DMS53 treated with DMSO at 0.1 percent for 48 hours (cell line): ENCODE data around the gene DLG2.

ENCODE experiments used
- DNase-seq: peaks from one replicate; lab custom pipeline; 2025; ENCODE audit not compliant: unreplicated experiment; lab: John Stamatoyannopoulos, UW

DLG2 gene

GRCh38 chr11:84532364-84532763 is 1094.8 kb downstream of the DLG2 start:
- no peak for DNase-seq

GRCh38 chr11:84526250-84526649 is 1100.9 kb downstream of the DLG2 start:
- DNase-seq: no peak

GRCh38 chr11:84524422-84525051 is 1102.6 kb downstream of the DLG2 start:
- DNase-seq: peak; percentile 78

DNA sequence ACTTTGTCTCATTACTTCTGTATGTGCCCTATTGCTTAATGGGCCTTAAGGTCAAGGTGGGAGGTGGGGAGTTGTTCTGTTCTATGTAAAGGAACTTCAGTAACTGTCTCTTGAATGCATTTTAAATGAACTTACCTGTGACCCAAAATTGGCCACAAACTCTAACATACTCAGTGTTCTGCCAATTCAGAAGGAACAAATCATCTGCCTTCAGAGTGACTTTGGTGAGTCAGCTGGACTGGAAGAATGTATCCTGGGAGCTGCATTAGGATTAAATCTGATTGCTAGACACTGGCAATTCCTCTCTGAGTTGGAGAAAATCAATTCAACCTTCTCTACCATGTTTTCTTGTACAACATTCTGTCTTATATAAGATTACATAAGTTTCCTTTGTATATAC is 1104.8 kb downstream of the DLG2 start:
- DNase-seq: no peak

- DNase-seq: no peak
Measured at GRCh38 chr11:84518631-84519183, 1108.4 kb downstream of the DLG2 start.

DNA sequence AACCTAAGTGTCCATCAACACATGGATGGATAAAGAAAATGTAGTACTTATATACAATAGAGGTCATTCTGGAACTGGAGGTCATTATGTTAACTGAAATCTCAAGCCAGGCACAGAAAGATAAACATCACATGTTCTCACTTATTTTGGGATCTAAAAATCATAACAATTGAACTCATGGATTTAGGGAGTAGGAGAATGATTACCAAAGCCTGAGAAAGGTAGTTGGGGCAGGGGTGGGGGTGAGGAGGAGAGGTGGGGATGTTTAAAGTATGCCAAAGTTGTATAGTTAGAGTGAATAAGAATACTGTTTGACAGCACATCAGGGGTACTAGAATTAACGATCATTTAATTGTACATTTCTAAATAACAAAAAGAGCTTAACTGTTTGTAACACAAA is 1112.7 kb downstream of the DLG2 start:
- no peak for DNase-seq

GRCh38 chr11:84503503-84503902 is 1123.6 kb downstream of the DLG2 start:
- no peak for DNase-seq

DNA sequence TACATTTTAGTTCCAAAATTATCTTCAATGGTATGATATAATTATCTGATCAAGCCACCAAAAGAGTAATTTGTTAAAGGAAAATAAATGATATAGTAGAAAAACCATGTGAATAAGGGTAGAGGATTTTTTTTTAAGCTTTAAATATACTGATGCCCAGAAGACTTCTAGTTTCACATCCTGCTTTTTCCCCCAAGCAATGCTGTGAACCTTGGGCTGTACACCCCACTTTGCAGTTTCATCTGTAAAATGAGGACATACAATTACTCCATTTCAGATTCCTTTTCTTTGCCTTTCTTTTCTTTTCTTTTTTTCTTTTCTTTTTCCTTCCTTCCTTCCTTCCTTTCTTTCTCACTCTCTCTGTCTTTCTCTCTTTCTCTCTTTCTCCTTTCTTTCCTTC is 1125.4 kb downstream of the DLG2 start:
- no peak for DNase-seq

GRCh38 chr11:84497981-84498411 is 1129.1 kb downstream of the DLG2 start:
- DNase-seq: no peak

DNA sequence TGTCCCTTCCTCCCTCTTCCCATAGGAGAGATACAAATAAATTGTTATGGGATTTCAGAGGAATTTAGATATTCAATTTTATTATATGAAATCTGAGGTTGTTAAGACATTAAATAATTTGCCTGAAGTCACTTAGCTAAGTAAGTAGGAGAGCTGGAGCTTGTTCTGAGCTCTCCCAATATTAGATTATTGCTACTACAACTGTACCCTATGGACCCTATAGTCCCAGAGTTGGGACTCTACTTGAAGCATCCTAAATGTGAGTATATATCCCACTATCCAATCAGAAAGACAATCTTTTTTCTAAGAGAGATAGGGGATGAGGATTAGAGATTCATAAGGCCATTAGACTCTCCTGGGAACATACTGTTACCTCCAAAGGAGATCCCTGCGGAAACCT is 1130.0 kb downstream of the DLG2 start:
- no peak for DNase-seq

DNA sequence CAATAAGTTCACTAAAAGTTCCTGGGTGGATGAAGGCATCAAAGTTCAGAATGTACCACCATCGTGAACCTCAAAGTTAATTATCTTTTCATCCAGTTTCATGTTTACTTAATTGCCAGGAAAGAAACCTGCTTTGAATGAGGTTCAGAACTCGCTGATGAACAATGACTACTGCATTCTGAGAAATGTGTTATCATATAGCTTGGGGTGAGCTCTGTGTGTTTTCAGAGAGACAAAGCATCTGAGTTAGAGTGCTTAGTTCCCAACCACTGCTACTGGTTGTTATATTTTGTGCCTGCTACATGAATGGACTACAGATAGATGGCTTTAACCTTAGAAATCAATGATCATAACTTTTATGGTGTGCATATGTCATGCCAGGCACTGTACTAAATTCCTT is 1131.0 kb downstream of the DLG2 start:
- DNase-seq: no peak

DNA sequence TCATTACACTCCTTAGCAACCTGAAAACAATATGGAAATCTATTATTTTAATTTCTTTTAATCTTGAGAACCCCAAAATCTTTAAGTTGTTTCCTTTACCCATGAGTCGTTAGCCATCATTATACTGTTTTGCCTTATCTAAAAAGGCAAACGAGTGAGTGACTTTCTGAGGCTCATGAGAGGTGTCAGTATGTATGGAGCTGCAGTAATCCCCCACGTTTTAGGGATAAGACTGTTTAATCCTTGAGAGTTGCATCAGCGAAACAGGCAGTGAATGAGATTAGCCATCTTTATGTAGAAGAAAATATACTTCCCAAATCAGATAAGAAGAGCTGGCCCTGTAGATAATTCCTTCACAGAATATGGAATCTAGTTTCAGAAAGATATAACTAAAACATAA is 1147.0 kb downstream of the DLG2 start:
- no peak for DNase-seq

GRCh38 chr11:84476581-84476980 is 1150.6 kb downstream of the DLG2 start:
- DNase-seq: no peak

DNA sequence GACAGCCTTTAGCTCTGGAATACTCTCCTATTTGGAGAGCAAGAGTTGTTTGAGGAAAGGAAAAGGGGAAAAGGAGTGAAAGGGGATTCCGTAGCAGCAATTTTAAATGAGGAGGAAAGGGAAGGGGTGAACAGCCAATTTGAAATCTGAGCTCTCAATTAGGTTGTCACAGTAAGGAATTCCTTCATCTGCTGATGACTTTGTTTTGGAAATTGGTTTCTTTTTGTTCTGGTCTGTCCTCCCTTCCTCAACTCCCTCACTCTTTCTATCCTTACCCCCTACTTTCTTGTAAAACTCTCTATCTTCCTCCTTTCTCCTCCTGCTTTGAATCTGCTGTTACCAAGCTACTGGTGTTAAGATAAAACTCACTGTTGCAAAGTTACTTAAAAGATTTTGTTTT is 1155.6 kb downstream of the DLG2 start:
- DNase-seq: no peak

DNA sequence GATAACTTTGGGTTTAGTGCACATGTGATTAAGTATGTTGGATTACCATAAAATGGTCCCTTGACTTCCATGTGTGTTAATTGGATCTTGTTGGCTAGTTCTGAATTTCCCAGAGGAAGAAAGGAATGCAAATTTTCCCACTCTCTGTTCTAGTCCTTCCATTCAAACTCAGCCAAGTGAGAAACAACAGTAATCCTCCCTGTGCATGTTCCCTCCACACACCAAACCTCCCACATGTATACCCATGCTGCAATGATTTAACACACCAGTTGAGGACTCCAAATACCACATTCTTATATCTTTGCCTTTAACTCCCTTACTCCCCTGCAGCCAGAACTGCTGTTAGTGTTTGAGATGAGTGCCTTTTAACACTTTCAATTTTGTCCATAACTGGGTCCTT is 1158.9 kb downstream of the DLG2 start:
- DNase-seq: no peak

- peak; percentile 41 for DNase-seq
Measured at GRCh38 chr11:84465040-84465439, 1162.1 kb downstream of the DLG2 start.

DNA sequence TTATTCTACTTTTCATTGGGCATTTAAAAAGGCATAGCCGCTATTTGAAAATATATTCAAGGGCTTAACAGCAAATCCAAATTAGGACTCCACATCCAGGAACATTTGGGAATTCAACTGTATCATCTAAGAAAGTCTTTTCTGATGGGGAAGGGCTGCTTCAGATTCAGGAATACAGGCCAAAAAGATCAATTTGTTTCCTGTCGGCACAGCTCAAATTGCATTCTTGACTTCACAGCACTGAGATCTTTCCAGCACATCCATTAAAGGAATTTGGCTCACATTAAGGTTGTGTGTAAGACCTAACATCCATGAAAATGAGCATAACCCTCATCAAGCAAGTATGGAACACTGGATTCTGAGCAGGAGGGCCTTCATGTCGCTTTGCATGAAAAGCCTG is 1171.5 kb downstream of the DLG2 start:
- DNase-seq: no peak

DNA sequence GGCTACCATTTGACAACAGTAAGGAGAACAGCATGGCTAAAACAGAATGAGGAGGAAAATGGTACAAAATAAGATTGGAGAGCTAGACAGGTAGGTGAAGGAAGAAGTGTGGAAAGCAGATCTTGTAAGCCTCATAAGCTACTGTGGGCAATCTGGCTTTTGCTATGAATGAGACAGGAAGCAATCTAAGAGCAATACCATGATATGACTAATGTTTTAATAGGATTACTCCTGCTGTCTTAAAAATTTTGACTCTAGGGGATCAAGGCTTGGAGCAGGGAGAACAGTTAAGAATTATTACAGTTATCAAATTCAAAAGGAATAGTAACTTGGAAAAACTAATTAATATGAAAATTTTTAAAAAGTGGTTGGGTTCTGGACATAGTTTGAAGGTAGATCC is 1174.9 kb downstream of the DLG2 start:
- DNase-seq: no peak

GRCh38 chr11:84438565-84438964 is 1188.6 kb downstream of the DLG2 start:
- no peak for DNase-seq

DNA sequence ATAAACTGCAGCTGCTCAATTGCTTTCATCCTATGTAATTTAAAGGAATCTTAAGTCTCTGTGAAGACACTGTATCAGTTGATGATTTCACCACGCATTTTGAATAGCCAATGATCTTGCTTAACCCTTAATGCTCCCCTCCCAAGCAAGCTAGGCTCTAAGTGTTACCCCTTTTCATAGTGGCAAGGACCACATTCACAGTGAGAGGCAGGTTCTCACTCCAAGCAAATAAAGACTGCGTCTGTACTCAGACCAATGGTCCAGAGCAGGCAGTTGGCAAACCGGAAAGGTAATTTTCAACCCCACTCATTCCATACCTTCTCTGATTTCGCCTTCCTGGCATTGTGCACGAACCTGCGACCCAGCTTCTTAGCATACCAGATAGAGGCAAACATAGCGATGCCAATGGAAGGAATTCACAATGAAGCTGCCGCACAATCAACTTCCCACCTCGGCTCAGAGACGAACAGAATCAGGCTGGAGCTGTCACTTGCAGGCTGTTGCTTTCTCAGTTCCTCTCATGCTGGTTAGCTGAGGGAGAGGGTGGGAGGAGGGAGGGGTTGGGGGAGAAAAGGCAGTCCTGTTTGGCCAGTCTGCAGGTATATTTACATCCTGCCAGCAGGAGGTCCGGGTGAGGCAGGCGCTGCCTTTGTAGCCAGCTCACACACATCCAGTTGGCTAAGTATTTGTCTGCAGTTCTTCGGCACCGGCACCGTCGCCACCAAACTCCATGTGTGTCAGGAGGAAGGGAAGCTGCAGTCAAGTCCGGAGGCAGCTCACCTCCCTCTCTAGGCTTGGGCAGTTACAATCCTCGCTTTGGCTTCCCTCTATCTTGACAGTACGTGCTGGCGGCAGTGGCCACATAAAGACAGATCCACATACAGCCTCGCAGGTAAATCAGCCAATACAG is 1189.8 kb downstream of the DLG2 start:
- DNase-seq: peak; percentile 97

DNA sequence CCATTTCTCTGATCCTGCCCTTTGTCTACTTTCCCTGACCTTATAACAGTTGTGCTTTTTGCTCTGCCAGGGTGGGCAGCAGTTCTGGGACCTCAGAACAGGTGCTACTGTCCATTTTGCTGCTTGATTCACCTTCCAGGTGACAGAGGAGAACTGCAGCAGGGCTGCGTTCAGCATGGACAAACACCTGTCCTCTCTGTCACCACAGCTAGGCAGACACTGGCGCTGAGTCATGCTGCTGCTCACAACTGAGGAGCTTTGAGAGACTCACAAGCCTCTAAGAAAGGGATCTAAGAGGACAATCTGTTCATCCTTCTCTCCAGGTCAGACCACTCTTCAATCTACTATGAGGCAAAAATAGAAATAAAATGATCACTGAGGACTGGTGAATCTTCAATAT is 1196.5 kb downstream of the DLG2 start:
- peak; percentile 98 for DNase-seq

- DNase-seq: no peak
Measured at GRCh38 chr11:84425673-84426072, 1201.5 kb downstream of the DLG2 start.
